ENCODE results near the gene ARFRP1. TPM values are rescaled to one million over a fixed set of nuclear protein-coding genes. Genes with fewer than 3 reads are reported as not detected.

Gene ARFRP1
- total and polyA plus RNA-seq, 12 donors: 18.8 to 75.9 (median 42.2) TPM

- 80 to 87% (median 84%) methylated on average over 15 to 16 of the region's 16 CpGs for WGBS, 4 donors
Measured at GRCh38 chr20:63754008-63754407, 46.2 kb upstream of the ARFRP1 start.

GRCh38 chr20:63753381-63753780 lies 45.6 kb upstream of the ARFRP1 start:
- DNase-seq: no peak
- Histone ChIP-seq H3K27ac (no peak overlapping the region), H3K4me1 (replicated peaks in 1 of 2) (no peaks in the 10 kb centered on the region), H3K36me3 (replicated peaks in 1 of 2) (no peaks in the 10 kb centered on the region), H3K4me3 (no peak overlapping the region), H3K27me3 (no peaks in the 10 kb centered on the region), H3K9me3 (replicated peaks in 1 of 3) (no peaks in the 10 kb centered on the region)
- 90 to 95% (median 92%) methylated on average over 7 to 13 of the region's 13 CpGs for WGBS, 4 donors
- no peak for TF ChIP-seq CTCF (IDR thresholded peaks at IDR 0.05)
- TF ChIP-seq POLR2A (IDR thresholded peaks at IDR 0.05): no peak
- intact Hi-C loops (cut with DNase I): no loop called here

More at GRCh38 chr20:63754008-63754407, 46.2 kb upstream of the ARFRP1 start:
- Histone ChIP-seq H3K4me1 (replicated peaks in 1 of 2) (no peaks in the 10 kb centered on the region), H3K4me3 (no peak overlapping the region), H3K27me3 (no peaks in the 10 kb centered on the region), H3K27ac (no peak overlapping the region), H3K9me3 (replicated peaks in 1 of 3) (no peaks in the 10 kb centered on the region), H3K36me3 (replicated peaks in 1 of 2) (no peaks in the 10 kb centered on the region)
- no peak for DNase-seq
- intact Hi-C loops (cut with DNase I): no loop called here
- TF ChIP-seq CTCF (IDR thresholded peaks at IDR 0.05) (no peak), POLR2A (IDR thresholded peaks at IDR 0.05) (no peak)

GRCh38 chr20:63752411-63753101 lies 44.8 kb upstream of the ARFRP1 start:
- 91 to 95% (median 94%) methylated on average over 36 to 50 of the region's 50 CpGs for WGBS, 4 donors
- no peaks in the 10 kb centered on the region for H3K9me3 ChIP-seq (replicated peaks in 1 of 3)
- TF ChIP-seq CTCF (IDR thresholded peaks at IDR 0.05) (no peak), POLR2A (IDR thresholded peaks at IDR 0.05) (no peak)
- no peak overlapping the region for H3K27ac ChIP-seq
- peaks cover 0 to 7% of the 10 kb centered on the region in 2 donors for H3K4me1 ChIP-seq (replicated peaks in 1 of 2)
- H3K36me3 ChIP-seq (replicated peaks in 1 of 2): no peaks in the 10 kb centered on the region
- no peak overlapping the region for H3K4me3 ChIP-seq
- intact Hi-C loops (cut with DNase I): no loop called here
- no peaks in the 10 kb centered on the region for H3K27me3 ChIP-seq
- no peak for DNase-seq

GRCh38 chr20:63751471-63752271 lies 43.9 kb upstream of the ARFRP1 start:
- Histone ChIP-seq H3K27me3 (no peaks in the 10 kb centered on the region), H3K4me3 (no peak overlapping the region), H3K36me3 (replicated peaks in 1 of 2) (no peaks in the 10 kb centered on the region), H3K27ac (no peak overlapping the region), H3K9me3 (replicated peaks in 1 of 3) (no peaks in the 10 kb centered on the region), H3K4me1 (replicated peaks in 1 of 2) (peaks cover 0 to 7% of the 10 kb centered on the region in 2 donors)
- DNase-seq: no peak
- 74 to 92% (median 88%) methylated on average over 17 to 39 of the region's 45 CpGs for WGBS, 4 donors
- TF ChIP-seq CTCF (IDR thresholded peaks at IDR 0.05) (no peak), POLR2A (IDR thresholded peaks at IDR 0.05) (no peak)
- intact Hi-C loops (cut with DNase I): no loop called here
